Glomerular visceral epithelial cell (primary cell): ENCODE data around the gene AOPEP.

ENCODE experiments used
- DNase-seq: peaks from one replicate; pipeline ENCODE4 v3.0.0-alpha.2; 2016; ENCODE audit errors: extremely low spot score

Gene AOPEP

DNA sequence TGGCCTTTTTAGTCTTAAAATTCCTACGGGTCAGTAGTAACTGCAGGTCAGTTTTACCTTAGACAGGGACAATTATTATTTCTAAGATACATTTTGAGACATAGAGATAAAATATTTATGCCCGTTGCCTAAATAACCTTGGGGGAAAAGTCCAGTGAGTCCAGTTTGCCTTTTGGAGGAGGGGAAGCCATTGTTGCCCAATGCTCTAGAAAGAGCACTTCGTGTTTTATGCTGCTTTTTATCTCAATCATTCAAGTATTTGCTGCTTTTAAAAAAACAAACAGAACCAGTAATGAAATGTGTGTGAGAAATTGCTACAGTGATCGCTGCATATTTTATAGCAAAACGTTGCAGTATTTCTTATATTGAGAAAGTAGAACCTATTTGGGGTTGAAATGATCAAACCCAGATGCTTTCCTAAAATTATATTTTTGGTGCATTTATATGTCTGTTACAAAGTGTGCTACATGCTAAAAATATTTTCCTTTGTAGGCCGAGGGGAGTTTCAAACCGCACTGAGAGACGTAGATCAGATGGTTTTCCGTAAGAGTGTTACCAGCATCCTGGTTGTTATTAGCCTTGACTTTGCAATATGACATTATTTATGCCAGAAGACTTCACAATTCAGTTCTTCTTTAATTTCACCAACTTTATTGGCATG, 266.8 kb downstream of the AOPEP start:
- DNase-seq, result no peak

DNA sequence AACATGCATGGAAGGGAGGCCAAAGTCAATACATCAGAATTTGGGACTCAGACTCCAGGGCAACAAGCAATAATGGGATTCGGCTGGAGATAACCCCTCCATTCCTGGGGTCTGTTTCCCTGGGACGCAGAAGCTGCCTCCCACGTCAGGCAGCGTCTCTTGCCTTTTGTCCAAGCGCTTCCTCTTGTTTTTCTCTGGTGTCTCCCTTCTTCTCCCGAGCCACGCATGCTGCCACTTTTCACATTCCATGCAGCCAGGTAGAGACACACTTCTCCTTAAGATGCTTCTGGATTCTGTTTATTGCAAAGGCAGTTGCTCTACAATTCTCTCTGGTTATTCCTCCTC, 267.3 kb downstream of the AOPEP start:
- no peak for DNase-seq

DNA sequence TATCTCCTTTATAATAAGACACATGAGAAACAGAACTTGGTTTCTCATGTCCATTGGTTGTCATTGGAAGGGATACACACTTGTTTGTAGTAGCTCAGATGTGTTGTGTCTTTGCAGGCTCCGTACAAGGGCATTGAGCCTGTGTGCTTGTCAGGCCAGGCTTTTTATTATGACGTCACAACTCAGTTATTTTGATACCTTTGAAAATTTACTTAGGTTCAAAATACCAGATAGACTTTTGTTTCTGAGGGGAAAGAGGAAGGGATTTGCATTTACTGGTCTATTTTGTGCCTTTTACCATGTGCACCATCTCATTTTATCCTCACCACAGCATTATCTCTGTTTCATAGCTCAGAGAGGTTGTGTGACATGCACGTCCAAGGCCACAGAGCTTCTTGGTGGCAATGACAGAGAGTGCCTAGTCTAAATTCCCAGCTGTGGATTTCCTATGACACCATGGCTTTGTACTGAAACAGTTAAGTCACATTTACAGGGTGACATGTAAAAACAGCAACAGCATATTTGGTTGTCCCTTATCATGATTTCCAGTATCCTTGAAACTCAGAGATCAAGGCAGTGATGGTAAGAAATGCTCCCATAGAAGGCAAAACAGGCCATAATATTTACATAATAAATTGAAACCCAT, 268.7 kb downstream of the AOPEP start:
- no peak for DNase-seq

DNA sequence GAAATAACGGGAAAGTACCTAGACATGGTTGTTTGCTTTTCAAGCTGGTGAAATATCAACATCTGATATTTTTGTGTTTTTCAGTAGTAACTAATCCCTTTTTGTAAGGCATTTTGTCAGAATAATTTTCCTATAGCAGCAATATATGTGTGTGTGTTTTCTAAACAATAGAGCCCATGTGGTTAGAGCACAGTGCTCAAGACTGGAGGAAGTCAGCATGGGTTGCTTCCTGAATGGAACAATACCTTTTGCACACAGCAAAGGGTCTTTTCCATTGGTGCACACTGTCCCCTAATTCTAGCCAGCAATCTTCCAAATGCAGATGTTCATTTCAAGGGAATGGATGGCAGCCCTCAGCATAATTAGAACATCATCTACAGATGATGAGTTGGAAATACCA, 270.1 kb downstream of the AOPEP start:
- DNase-seq, result no peak

DNA sequence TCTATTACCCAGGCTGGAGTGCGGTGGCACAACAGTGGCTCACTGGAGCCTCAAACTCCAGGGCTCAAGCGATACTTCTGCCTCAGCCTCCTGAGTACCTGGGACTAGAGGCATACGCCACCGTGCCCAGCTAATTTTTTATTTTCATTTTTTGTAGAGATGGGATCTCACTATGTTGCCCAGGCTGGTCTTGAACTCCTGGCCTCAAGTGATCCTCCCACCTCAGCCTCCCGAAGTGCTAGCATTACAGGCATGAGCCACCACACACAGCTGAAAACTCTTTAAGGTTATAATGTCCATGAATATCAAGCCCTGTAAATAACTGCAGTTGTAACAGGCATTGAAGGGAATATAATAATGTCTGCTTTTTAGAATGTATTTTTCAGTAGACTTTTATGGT, 271.2 kb downstream of the AOPEP start:
- DNase-seq, result no peak

DNA sequence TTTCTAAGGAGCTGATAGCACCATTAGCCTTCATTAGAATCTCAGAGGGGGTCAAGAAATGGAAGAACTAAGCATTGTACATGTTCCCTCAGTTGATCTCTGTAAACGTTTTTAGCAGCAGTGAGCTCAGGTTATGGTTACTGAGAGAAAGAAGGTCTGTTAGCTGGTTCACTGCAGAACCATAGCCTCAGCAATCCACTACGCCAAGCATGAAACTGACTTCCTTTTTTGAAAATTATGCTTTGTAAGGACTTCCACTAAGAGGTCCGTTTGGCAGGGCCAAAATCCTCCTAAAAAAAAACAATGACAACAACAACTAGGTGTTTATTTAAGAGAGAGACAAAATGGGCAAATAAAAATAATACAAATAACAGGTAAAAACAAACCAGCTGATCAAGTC, 273.3 kb downstream of the AOPEP start:
- DNase-seq, result no peak

DNA sequence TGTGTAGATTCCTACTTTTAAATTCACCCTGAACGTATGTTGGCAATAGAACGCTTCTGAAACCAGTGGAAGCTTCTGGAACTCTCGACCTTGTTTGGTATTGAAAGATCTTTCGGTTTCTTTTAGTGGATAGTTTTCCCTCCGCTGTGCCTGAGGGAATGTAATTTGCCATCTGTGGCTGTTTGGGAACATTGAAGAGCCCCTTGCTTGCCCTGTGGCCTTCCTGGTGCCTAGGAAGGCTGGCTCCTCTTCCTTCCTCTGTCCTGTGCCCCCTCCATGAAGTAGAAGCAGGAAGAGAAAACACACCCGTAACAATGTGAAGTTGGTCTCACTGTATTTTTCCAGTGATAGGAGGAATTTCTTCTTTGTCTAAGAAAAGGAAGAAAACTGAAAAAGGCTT, 274.3 kb downstream of the AOPEP start:
- DNase-seq, result no peak

DNA sequence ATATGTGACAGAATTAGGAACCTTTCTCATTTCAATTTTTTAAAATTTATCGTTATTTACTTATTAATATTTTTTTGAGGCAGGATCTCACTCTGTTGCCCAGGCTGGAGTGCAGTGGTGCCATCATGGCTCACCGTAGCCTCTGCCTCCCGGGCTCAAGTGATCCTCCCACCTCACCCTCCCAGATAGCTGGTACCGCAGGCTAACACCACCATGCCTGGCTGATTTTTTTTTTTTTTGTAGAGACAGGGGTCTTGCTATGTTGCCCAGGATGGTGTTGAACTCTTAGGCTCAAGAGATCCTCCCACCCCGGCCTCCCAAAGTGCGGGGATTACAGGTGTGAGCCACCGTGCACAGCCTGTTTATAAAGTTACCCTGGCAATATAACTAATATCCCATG, 275.2 kb downstream of the AOPEP start:
- no peak for DNase-seq

DNA sequence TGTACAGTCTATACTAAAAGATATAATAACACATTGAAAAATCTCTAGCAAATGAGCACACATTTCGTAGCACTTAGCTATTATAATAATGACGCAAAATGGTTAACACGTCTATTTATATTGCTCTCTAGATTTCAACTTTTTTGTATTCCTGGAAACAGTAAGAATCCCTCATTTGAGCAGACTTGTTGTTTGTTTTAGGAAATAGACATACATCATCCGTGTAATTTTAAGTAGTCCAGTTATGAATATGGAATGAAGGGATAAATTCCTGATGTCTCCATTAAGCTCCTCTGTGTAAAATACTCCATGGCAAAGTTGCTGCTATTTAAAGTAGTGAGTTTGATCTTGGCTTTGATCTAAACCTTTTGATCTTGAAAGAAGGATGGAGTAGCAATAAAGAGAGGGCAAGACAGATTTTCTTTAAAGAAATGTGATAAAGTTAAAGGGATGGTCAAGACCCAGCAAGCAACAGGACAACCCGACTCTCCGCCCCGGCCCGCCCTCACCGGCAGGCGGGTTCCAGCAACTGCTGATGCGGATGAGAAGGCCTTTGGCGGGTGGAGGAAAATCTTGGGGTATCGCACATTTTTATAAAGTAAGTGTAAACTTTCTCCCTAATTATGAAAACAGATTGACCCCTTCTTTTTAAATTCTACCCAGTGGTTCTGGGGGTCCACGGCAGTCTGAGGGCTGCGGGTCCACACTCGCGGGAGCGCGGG, 277.4 kb downstream of the AOPEP start:
- peak; percentile 71 for DNase-seq

DNA sequence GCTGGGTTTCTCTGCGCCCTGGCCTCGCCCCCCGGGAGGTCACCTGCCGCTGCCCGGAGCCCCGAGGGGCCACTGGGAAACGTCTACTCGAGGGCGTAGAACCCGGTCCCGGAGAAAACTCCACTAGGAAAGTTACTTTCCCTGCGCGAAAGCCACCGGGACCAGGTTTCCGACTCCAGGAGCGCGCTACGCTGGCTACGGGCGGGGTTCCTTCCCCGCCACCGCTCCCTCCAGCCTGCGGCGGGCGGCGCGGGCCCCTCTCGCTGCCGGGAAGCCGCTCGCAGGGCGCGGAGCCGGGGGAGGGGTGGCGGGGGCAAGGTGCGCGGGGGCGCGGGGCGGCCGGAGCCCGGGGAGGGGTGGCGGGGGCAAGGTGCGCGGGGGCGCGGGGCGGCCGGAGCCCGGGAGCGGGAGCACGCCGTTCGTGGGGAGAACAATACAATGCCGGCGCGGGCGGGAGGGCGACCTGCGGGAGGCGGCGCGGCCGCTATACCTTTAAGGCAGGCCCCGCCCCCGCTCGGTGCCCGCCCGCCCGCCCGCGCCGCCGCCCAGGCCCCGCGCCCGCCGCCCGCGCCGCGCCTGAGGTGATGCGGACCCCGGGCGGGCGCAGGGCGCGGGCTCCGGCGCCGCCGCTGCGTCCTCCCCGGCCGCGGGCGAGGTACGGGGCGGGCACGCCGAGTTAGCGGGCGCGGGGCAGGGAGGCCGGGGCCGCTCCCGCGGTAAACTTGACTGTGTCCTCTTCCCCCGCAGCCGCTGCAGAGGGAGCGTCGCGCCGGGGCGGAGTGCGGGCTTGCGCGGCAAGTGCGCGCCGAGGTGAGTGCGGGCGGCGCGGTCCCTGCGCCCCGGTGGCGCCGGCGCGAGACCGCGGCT, 278.1 kb downstream of the AOPEP start:
- DNase-seq, result peak; percentile 64

DNA sequence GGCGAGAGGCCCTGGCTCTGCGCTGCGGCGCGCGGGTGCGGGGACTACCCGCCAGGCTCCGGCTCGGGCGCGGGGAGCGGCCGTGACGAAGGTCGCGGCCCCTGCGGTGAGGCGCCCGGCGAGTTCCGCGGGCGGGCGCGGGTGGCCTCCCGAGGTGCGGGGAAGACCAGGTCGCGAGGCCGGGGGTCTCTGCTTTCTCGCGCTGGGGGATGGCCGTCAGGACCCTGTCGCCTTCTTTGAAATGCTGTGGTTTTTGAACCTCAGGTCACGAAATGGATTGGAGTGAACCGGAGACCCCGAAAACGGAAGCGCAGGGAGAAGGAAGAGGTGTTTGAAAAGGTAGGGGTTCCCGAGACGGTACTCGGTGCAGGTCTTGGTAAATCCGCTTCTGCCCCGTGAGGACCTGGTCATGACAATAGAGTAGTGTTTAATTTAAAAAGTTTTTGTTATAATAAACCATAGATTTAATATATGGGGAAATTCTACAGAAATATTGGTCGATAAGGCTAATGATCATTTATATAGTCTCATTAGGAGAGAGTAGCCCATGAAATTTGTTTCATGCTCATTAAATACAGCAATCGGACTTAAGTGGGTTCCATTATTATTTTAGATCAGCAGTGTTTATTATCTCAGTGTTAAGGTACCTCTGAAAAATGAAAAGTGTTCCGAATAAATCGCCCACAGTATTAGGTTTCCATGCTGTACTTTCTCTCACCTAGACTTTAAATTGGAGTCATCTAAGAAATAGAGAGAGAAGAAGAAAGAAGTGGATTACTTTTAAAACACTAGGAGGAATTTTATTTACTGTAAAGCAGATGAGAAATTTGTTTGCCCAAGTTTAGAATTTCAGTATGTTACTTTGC, 279.0 kb downstream of the AOPEP start:
- peak; percentile 42 for DNase-seq

DNA sequence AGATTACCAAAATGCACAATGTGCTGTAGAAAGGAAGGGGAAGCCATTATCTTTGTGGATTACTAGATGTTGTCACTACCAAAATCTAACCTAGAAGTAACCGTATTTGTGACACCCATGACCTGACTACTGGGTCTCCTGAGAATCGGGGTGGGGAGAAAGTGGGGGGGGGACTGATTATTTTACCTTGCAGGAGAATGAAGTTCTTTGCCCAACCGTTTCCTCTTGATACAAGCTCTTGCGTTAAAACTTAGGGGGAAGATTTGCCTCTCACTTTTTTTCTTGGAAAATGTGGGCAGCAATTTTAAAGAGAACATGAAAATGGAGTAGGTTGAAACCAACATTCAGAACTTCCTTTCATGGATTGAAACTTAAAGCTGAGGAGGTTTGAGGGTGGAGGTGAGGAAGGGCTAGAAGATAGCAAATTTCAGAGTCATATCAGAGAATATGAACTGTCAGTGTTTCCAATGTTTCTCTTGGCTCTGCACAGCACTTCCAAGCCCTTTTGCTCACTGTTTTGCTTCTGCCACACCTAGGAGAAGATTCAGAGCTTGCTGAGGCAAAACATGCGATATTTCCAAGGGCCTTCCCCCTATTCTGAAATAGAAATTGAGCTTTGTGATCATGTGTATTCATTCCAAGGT, 280.8 kb downstream of the AOPEP start:
- DNase-seq, result peak; percentile 46

DNA sequence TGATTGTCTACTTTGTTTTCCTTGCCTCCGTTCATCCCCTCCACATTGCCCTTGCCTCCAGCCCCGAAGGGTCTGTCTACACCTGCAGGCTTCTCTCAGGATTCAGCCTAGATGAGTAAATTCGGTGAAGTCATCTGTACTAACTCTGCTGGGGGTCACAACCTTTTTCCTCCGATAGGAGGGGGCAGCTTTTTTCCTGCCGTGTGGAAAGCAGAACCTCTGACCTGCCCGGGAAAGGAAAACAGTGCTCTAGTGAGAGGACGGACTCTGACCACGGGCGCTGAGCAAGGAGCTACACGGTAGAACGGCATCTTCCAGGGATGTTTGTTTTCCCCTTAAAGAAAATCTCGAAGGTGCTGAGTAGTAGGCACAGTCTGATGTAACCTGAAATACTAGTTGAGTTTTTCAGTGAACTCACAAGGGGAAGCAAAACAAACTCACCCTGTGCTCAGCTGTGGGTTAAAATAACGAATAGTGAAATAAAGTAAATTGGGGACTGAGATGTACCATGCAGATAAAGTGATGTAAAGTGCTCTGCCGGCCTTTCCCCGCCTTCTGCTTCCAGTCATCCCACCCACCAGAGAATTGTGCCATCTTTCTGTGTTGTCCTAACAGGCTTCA, 281.8 kb downstream of the AOPEP start:
- DNase-seq, result peak; percentile 71

DNA sequence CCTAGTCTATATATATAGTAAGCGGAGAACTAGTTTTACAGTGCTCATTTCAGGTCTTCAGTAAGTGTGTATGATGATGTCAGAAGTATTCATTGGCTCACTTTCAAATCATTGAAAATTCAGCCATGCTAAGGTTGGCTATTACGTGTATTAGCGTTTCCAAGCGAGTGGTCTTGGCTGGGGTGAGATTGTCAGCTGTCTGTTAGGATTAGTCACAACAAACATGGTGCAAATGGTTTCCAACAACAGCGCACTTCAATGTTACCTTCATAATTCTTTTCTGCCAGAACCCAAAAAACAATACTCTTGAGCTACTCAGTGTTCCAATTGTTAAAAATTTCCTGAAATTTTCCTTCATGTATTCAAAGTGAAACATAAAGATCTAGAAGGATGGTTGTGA, 283.0 kb downstream of the AOPEP start:
- peak; percentile 68 for DNase-seq

DNA sequence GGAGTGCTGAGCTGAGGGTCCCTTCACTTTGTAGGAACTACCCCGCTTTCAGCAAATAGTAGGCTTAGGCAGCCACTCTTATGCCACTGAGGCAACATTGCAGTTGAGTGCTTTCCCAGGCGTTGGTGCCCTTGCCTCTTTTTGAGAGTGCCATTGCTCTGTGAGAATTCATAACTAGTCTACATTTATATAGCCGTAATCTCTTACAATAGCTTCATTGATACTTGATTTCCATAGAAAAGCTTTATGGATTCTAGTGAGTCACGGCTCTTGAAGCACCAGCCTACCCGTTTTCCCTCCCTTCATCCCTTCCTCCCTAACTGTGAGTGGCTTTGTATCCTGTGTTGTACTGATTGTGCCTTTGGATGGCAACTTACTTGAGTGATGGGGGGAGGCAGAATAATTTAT, 283.9 kb downstream of the AOPEP start:
- no peak for DNase-seq

DNA sequence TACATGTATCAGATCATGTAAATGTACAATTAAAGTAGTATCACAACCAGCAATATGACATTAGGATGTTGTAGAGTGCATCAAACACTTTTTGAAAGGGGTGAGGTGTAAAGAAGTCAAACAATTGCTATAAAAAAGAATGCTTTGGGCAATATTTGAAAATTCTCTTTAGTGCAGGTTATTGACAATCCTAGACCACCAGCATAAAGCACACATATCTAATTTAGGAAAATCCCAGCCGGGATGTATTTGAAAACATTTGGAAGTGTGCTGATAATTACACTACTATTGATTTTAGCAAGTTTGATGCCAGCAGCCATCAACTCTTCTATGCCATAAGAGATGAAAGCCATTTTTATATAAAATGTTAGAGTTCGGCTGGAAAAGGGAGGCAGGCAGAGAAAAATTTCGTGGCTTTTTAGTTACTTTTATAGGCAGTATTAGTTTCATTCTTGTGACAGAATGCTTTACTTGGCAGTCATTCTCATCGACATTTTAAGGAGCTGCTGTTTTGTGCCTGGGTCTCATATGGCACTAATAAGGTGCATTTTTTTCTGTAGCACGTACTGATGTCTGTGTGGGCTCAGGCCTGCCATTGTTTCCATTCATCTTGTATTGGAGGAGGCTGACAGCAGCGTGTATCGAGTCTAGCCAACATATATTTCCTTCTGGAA, 285.7 kb downstream of the AOPEP start:
- DNase-seq, result no peak

DNA sequence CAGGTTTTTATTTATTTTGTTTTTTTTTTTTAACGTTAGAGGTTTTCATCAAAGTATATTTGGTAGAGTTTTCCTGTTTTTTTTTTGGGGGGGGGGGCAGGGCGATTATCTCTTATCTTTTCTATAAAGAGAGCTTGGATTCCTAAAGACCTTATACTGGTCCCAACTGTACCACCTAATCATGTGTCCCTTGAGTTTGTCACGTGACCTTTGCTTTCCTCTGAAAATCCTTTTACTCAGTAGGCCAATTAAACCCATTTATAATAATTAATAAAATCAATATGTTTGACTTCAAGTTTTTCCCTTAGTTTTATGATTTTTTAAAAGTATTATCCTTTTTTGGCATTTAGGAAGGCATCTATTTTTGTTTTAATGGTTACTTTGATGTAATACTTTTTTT, 286.4 kb downstream of the AOPEP start:
- no peak for DNase-seq

DNA sequence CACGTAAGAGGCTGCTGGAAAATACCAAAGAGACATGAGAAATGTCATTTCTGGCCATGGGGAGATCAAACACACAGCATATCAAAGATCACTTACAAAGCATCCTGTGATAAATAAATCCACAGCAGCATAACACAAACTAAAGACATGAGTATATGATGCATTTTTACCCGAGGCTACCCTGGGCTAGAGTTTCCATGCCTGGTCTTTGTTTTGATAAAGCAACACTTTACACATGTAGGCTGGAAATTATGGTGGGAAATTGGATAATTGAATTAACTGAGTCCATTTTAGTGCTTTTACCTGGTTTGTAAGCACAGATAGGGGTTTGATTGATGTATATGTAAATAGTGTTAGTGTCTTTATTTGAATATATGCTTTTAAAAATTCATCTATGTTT, 288.4 kb downstream of the AOPEP start:
- DNase-seq, result no peak

DNA sequence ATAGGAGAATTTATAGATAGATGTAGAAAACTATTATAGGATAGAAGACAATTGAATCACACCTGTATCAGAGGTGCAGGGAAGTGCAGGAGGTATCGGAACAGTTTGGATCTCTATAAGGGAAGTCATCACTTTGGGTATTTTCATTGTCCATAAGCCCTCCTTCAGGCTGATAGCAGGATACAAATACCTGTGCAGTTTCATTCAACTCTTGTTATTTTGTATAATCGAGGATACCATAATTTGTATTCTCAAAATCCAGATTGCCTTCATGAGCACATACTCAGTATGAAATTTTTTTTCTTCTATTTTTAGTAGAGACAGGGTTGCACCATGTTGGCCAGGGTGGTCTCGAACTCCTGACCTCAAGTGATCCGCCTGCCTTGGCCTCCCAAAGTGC, 289.1 kb downstream of the AOPEP start:
- DNase-seq, result no peak

DNA sequence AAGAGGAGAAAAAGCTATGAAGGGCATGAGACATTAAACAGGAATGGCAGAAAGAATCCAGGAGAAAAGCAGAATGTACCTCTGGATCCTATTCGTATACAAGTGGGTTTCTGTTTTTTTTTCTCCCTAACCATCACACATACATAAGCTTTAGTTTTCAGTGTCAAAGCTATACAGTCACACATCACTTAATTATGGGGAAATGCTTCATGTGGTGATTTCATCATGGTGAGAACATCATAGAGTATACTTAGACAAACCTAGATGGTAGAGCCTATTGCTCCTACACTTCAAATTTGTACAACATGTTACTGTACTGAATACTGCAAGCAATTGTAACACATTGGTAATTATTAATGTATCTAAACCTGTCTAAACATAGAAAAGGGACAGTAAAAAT, 290.6 kb downstream of the AOPEP start:
- DNase-seq, result no peak
